G401.6 (cell line): ENCODE measurements around the gene UGT2B28.
"Not testable (repeated sequence)": the region's sequence is repeated elsewhere in the genome, so short reads cannot be mapped to it uniquely, and the experiment has no call there.

Source experiments
- FAIRE-seq: peaks from 2 replicates; lab custom pipeline; 2012; peaks lifted over from hg19 to GRCh38; lab: Jason Lieb, UNC

Gene UGT2B28

DNA sequence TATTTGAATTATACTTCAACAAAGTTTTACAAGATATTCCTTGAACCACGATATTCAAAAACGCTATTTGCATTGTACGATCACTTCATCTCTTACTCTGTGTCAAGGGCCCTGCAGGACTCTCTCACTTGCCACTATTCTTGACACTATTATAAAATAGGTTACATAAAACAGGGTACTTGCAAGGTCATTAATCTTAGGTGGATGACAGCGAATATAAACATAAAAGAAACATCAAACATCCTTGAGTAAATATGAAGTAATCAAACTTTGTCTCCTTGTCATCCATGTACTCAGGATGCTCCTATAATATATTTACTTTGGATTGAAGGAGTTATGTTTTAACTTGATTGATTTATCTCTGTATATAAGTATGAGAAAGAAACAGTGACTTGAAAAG lies at the start of gene UGT2B28:
Gene UGT2B28 (plus strand): TSS at position 395 of the 400 bp plus-strand sequence. CDS start 26 bp downstream, outside the sequence.
- FAIRE-seq: not testable (repeated sequence)

DNA sequence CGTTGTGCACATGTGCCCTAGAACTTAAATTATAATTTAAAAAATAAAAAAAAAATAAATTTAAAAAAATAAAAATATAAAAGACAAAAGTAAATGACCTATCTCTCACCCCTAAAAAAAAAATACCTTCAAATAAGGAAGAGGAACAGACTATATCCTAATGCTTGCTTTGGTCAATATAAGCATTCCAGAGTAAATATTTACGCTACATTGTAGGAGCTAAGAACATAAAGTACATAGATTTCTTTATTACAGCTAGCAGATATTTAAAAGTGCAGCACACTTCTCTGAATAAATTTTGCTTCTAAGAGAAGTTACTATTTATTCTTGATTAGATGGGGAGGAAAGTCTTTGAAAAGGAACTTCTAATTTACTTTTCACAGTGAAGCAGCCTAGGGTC lies 41.2 kb upstream of the UGT2B28 start:
- FAIRE-seq: no peak

DNA sequence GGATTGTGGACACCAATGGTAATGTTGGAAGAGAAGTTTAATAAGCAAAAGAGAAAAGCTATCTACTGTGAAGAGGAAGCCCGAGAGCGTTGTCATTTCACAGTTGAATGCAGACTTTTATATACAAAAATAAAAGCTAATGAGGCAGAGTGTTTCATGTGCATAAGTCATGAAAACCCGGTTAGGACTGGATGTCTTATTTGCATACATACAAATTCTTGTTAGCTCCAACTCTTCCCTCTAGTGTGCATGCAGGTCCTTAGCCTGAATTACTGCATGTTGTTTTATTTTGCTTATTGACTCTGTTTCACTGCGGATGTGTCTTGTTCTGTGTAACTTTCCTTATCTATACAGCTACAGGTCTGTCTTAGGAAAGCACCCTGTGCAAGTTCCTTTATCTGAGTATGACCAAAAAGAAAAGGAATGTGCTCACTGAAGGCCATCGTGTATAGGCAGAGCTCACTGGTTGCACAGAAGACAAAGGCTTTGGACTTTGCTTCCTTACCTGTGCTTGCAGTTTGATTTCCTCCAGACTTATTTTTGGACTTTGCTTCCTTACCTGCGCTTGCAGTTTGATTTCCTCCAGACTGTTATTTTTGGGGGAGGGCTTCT lies 40.6 kb upstream of the UGT2B28 start:
- no peak for FAIRE-seq

DNA sequence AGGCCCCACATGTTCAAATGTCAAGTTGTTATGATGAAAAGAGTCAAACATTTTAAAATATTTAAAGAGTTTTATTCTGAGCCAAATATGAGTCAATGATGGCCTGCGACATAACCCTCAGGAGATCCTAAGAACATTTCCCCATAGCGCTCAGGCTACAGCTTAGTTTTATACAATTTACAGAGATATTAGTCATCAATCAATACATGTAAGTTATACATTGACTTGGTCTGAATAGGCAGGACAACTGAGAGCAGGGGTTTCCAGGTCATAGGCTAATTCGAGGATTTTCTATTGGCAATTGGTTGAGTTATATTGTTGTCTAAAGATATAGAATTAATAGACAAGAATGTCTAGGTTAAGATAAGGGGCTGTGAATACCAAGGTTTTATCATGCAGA lies 39.5 kb upstream of the UGT2B28 start:
- not testable (repeated sequence) for FAIRE-seq

DNA sequence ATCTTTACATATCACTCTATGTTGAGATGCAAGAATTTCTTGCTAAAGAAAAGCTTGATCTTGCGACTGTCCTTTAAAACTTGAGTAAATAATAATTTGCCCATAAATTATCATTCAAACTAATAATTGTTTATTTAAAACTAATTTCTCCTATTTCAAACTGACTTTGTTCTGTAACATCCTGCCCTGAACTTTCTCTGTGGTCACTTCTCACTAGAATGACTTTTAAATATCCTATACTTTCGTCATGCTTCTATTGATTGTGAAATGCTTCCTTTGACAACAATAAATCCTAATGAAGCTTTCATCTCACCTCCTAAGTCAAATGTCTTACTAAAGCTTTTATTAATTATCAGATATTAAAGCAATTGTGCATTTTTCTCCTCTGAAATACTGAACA lies 38.5 kb upstream of the UGT2B28 start:
- peak; percentile 50 for FAIRE-seq

DNA sequence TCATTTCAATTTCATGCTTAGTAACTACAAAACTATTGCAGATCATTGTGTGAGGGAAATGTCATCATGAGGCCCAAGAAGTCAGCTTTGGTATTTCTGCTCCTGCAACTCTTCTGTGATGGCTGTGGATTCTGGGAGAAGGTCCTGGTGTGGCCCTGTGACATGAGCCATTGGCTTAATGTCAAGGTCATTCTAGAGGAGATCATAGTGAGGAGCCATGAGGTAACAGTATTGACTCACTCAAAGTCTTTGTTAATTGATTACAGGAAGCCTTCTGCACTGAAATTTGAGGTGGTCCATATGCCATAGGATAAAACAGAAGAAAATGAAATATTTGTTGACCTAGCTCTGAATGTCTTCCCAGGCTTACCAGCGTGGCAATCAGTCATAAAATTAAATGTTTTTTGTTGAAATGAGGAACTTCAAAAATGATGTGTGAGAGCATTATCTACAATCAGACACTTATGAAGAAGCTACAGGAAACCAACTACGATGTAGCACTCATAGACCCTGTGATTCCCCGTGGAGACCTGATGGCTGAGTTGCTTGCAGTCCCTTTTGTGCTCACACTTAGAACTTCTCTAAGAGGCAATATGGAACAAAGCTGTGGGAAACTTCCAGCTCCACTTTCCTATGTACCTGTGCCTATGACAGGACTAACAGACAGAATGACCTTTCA lies 37.6 kb upstream of the UGT2B28 start:
- FAIRE-seq: not testable (repeated sequence)

DNA sequence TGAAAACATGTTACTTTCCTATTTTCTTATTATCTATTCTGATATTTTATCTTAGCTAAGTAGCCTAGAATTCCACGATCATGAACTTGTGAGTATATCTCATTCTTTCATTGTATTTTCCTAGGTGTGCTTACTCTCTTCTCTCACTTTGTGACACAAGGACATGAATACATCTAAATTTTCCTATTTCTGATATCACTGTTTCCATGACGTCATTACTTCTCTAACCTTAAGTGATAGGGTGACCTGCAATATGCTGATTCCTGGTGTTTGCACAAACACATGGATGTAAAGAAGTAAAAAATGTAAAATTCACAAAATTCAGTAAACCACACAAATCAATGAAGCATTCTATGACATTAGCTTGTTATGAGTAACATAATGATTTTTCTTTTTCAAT lies 29.4 kb upstream of the UGT2B28 start:
- not testable (repeated sequence) for FAIRE-seq

DNA sequence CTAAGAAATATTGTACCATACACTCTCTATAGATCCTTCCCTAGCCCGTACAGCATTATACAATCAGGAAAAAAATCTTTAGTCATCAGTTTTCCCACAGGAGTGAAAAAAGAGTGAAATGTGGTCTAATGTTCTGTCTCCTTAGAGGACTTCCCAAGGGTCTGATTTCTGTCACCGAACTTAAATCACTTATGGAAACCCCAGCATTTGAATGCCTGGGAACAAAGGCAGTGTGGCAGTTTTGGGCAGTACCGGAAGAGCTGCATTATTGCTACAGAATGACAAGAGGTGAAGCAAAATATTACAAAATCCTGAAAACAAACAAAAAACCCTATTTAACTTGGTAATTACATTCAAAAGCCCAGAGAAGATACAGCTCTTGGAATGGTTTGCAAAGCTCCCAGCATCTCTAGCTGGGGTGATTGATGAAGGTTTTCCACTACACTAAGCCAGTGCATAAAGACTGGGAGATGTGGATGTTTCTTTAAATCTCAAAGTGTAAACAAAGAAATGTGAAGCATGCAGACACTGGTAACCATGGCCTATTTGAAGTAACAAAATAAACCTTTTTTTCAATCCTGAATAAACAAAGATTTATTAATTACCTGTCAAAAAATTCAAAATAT lies 27.0 kb upstream of the UGT2B28 start:
- not testable (repeated sequence) for FAIRE-seq

DNA sequence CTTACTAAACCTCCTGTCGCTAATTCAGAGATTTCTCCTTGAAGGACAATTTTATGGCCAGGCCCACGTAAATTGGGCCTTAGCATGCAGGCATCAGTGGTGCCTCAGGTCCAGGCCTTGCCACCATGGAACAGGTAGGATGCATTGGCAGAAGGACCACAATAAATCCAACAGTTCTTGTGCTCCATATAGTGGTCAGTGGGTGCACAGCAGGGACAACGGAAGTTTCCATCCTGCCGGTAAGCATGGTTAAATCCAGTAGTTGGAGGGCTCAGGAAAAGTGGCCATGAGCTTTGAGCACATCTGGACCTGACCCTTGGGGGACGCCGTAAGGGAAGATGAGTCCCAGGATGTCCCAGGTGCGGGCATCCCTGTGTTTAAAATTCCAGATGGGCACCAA lies 11.7 kb upstream of the UGT2B28 start:
- FAIRE-seq: not testable (repeated sequence)

DNA sequence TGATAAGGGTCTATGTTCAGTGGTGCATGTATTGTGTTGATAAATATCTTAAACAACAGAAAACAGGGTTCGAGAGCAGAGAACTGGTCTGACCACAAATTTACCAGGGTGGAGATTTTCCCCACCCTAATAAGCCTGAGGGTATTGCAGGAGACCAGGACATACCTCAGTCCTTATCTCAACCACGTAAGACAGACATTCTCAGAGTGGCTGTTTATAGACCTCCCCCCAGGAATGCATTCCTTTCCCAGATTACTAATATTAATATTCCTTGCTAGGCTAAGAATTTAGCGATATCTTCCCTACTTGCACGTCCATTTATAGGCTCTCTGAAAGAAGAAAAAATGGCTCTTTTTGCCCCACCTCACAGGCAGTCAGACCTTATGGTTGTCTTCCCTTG lies 16.1 kb downstream of the UGT2B28 start:
- not testable (repeated sequence) for FAIRE-seq

DNA sequence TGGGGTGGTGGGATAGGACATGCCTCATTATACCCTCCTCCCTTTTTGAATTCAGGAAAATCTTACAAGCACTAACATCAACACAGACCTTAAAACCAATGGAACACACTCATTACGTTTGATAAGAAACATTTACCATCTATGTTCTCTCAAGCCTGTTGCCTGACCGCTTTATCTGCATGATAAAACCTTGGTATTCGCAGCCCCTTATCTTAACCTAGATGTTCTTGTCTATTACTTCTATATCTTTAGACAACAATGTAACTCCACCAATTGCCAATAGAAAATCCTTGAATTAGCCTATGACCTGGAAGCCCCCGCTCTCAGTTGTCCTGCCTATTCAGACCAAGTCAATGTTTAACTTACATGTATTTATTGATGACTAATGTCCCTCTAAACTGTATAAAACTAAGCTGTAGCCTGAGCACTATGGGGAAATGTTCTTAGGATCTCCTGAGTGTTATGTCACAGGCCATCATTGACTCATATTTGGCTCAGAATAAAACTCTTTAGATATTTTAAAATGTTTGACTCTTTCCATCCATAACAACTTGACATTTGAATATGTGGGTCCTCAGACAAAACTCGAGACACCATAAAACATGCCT lies 28.3 kb downstream of the UGT2B28 start:
- not testable (repeated sequence) for FAIRE-seq

DNA sequence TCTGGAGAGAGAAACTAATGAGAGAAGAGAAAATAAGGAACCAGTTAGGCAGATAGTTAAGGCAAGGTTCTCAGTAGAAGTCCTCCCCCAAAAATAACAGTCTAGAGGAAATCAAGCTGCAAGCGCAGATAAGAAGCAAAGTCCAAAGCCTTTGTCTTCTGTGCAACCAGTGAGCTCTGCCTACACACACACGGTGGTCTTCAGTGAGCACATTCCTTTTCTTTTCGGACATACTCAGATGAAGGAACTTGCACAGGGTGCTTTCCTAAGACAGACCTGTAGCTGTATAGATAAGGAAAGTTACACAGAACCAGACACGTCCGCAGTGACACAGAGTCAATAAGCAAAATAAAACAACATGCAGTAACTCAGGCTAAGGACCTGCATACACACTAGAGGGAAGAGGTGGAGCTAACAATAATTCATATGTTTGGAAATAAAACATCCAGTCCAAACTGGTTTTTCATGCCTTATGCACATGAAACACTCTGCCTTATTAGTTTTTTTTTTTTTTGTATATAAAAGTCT lies 29.3 kb downstream of the UGT2B28 start:
- FAIRE-seq: not testable (repeated sequence)

DNA sequence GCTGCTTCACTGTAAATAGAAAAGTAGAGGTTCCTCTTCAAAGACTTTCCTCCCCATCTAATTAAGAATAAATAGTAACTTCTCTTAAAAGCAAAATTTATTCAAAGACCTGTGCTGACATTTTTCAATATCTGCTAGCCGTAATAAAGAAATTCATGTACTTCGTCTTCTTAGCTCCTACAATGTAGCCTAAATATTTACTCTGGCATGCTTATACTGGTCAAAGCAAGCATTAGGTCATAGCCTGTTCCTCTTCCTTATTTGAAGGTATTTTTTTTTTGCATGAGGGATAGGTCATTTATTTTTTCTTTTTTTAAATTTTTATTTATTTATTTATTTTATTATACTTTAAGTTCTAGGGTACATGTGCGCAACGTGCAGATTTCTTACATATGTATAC lies 30.0 kb downstream of the UGT2B28 start:
- FAIRE-seq: not testable (repeated sequence)

DNA sequence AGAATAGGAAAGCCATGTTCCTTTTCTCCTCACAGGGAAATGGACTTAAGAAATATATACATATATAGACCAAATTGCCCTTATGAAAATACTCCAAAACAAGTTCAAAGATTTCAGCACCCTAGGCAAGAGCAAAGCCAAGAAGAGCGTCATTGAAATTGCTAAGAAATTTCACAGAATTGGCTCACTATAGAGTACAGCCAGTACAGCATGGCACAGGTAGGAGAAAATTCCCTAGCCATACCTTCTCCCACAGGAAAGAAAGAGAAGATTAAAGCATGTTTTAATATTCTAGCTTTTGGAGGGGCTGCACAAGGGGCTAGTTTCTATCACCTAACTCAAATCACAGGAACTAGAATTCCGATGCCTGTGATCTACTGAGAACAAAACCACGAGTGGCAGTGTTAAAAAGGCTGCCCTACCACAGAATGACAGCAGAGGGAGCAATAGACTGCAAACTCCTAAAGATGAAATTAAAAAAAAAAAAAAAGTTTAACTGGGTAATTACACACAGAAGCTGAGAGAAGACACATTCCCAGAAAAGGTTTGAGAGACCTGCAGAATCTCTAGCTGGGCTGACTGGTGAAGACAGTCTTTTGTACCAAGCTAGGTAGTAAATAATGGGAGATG lies 37.5 kb downstream of the UGT2B28 start:
- not testable (repeated sequence) for FAIRE-seq

DNA sequence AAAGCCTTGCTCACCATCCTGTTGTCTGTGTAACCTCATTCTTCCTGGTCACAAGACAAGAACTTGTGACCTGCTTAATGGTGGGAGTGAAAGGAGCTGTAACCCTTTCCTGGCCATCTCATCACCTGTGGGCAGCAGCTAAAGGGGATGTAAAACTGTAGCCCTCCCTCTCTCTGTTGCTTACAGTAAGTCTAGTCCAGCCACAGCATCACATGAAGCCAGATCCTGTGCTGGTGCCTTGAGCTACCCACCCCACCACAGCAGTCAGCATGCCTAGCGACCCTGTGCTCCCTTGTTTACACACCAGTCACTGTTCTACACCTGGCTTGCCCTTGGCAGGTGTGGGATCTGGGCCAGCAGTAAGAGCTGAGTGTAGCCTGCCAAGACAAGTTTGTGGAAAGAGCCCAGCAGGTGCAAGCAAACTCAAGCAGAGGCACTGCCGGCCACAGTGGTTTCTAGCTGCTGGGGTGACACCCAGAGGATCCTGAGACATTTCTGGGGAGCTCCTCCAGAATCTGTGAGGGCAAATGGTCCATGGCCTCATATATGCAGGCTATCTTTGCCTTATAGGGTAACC lies 41.0 kb downstream of the UGT2B28 start:
- FAIRE-seq: no peak

DNA sequence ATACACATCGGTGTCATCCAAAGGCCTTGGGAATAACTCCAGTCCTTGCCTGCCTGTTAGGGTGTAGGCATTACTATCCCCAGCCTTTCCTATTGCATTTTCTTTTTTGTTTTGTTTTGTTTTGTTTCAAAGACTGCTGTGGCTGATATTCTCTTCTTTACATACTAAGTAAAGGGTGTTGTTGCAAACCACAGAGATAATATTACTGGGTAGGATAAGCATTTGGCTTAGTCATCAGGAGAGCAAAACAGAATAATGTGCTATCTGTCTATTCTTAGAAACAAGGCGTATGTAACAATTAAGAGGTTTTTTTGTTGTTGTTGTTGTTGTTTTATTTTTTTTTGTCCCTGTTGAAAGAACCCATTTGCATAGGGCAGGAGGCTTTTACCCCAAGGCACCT lies 41.8 kb downstream of the UGT2B28 start:
- no peak for FAIRE-seq

DNA sequence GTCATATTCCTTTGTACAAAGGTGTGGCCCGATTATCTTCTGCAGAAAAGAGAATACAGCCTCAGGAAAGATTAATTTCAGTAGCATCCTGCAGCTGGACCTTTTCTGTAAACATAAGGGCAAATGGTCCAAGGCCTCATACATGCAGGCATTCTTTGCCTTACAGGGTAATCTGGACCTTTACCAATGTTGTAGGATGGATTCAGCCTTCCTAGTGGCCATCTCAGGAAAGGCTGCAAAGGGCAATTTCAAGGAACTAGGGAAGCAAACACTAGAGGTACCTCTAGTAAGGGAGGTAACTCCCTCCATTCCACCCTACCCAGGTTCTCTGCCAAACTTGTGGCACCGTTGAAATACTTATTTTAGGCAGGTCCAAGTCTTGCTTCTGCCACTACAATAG lies 43.0 kb downstream of the UGT2B28 start:
- no peak for FAIRE-seq

DNA sequence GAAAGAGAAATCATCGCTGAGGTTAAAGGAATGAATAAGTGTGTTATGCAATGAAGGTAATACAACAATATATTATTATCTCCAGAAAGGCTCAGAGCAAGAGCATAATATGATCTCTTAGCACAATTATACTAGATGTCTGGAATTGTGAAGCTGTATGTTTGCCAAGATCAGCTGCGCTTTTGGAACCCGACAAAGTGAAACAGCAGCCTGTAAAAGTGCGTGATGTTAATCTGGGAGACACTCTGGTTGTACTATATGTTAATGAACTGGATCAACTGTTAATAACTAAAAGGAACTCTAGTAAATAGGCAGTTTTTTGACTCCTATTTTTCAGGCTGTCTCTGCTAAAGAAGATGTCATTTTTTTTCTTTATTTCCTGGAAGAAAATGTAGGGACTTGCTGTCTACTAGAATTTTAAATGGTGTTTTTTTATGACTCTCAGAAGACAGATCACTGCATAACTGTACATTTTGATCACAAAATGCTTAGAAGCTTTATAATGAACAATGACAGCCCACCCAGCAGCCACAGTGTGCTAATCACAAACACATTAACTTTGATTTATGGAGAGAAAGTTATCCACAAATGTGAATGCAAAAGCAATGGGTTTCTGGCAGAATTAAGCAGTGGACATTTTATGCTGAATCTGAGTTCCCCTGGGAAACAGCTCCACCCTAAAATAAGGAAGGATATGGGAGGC lies 50.2 kb downstream of the UGT2B28 start:
- no peak for FAIRE-seq

DNA sequence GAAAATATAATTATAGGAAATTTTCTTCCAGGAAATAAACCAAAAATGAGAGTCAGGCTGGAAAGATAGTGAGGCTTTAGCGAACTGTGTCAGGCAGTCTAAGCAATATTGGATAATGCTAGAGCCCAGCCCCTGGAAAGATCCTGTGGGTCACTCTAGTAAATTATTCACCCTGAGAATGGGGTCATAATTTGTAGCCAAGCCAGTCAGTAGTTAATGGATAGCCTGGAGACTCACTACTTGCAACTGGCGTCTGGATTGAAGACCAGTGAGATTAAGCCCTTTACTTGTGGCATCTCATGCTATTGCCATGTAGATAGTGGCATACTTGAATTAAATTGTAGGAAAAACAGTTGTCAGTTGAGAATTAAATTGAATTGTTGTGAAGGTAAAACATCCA lies 51.0 kb downstream of the UGT2B28 start:
- FAIRE-seq: not testable (repeated sequence)

DNA sequence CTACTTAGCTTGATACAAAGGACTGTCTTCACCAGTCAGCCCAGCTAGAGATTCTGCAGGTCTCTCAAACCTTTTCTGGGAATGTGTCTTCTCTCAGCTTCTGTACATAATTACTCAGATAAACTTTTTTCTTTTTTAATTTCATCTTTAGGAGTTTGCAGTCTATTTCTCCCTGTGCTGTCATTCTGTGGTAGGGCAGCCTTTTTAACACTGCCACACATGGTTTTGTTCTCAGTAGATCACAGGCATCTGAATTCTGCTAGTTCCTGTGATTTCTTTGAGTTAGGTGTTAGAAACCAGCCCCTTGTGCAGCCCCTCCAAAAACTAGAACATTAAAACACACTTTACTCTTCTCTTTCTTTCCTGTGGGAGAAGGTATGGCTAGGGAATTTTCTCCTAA lies 55.2 kb downstream of the UGT2B28 start:
- FAIRE-seq: not testable (repeated sequence)

DNA sequence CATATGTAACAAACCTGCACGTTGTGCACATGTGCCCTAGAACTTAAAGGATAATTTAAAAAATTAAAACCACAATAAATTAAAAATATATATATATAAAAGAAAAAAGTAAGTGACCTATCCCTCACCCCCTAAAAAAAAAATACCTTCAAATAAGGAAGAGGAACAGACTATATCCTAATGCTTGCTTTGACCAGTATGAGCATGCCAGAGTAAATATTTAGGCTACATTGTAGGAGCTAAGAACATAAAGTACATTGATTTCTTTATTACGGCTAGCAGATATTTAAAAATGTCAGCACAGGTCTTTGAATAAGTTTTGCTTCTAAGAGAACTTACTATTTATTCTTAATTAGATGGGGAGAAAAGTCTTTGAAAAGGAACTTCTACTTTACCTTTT lies 62.8 kb downstream of the UGT2B28 start:
- FAIRE-seq: not testable (repeated sequence)
